NOMO-1 (cell line): ENCODE measurements around the gene GOLGA7B.

Experiments used
- DNase-seq, 2 experiments: peaks; one replicate each; lab custom pipeline; 2025; ENCODE audit not compliant: unreplicated experiment in 2 of 2; lab: John Stamatoyannopoulos, UW

The GOLGA7B gene

GRCh38 chr10:97849687-97850402 lies at the start of gene GOLGA7B:
GOLGA7B (plus strand) TSS chr10:97849843; CDS start chr10:97850304, 461 bp downstream.
- peak; percentile 15 to 45 for DNase-seq

GRCh38 chr10:97800474-97800873 lies 49.2 kb upstream of the GOLGA7B start:
- DNase-seq: no peak

GRCh38 chr10:97801422-97801821 lies 48.2 kb upstream of the GOLGA7B start:
- DNase-seq: no peak

GRCh38 chr10:97805096-97805884 lies 44.4 kb upstream of the GOLGA7B start:
- no peak for DNase-seq

DNA sequence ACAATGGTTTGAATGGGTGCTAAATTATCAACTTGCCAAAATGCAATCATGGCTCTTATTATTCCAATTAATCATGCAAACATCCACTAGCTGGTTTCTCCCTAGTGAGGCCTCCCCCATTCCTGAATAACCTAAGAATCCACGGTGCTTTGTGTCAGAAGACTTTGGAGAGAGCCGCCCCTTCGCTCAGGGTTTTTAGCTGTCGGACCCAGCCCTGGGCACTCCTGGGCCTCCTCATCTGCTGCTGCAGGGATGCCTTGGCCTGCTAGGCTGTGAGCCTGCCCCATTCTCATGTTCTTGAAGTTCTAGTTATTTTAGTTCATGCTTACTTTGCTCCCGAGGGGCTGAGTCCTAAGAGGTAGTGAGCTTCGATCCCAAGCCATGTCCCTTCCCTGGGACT lies 43.7 kb upstream of the GOLGA7B start:
- no peak for DNase-seq

- DNase-seq: peak; percentile 7 to 20
Observed at GRCh38 chr10:97810446-97810845, 39.2 kb upstream of the GOLGA7B start.

DNA sequence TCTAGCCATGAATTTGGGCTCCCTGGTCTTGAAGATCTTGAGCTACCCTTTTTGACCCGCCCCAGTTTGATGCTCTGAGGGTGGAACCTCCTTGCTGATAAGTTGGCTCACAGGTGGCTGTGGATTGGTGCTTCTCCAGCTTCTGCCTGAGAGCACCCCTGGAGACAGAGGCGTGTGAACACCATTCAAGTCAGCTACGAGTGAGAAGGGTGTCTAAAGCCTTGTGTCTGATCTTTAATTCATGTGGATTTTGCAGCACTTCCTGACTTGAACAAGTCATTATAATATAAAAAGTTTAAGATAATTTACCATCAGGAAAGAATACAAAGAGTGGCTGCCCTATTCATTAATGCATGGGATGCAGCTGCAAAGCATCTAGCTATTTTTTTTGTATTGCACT lies 37.7 kb upstream of the GOLGA7B start:
- DNase-seq: no peak

- DNase-seq: no peak
Observed at GRCh38 chr10:97812696-97813095, 36.9 kb upstream of the GOLGA7B start.

- DNase-seq: no peak
Observed at GRCh38 chr10:97813311-97813710, 36.3 kb upstream of the GOLGA7B start.

DNA sequence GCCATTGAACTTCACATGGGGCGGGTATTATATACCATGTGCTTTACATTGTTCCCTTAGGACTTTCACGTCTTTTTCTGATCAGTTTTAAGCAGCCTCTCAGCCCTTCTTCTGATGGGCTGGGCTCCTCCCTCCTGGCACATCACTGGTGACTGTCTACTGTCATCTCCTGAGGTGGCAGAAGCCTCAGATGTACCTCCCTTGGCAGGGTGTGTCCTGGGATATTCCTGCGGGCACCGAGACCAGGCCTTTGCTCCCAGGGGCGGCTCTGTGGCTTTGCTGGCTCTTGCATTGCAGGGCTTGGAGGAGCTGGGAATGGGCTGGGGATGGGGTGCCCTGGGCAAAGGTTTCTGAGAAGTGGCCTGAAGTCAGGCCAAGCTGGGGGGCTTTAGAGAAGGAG lies 34.6 kb upstream of the GOLGA7B start:
- no peak for DNase-seq

- no peak for DNase-seq
Observed at GRCh38 chr10:97816609-97817008, 33.0 kb upstream of the GOLGA7B start.

GRCh38 chr10:97818572-97818971 lies 31.1 kb upstream of the GOLGA7B start:
- no peak for DNase-seq

DNA sequence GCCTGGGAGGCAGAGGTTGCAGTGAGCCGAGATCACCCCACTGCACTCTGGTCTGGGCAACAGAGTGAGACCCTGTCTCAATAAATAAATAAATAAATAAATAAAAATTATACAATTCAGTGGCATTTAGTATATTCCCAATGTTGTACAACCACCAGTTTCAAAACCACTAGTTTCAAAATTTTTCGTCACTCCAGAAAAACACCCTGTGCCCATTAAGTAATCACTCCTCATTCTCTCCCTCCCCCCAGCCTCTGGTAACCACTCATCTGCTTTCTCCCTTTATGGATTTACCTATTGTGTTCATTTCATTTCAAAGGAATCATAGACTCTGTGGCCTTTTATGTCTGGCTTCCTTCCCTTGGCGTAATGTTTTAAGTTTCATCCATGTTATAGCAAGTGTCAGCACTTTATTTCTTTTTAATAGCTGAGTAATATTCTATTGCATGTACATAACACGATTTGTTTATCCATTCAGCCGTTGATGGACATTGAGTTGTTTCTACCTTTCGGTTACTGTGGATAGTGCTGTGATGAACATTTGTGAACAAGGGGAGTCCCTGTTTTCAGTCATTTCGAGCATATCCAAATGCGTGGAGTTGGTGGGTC lies 29.4 kb upstream of the GOLGA7B start:
- no peak for DNase-seq

DNA sequence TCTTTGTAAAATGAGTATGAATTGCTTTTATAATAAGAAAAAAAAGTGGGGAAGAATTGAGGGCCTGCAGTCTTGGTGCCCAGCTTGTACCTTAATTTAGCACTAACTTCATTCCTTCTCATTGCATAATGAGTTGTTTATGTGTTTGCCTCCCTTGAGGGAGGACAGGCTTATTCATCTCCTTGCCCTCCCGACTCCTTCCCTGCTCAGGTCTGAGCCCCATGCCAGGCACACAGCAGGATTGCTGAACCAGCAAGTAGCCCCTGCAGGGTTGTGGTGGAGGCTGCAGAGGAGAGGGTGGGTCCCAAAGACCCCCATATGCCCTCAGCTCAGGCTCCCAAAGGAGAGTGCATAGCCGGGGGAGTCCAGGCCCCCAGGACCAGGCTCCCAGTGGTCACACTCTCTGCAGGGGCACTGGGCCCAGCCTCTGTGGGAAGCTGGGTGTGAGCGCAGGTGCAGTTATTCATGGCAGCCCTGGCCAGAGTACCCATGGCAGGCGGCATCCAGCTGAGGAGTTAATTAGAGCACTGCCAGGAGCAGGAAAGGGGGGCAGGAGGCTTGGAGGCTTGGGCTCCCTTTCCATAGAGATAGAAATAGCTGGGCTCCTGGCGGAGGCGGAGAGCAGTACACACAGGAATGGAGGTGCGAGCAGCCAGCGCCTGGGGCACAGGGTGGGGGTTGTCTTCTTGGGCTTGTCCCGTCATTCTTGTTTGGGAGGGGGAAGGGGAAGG lies 28.2 kb upstream of the GOLGA7B start:
- DNase-seq: no peak

GRCh38 chr10:97822261-97822687 lies 27.4 kb upstream of the GOLGA7B start:
- no peak for DNase-seq

GRCh38 chr10:97823734-97824133 lies 25.9 kb upstream of the GOLGA7B start:
- no peak for DNase-seq

GRCh38 chr10:97825020-97825760 lies 24.5 kb upstream of the GOLGA7B start:
- DNase-seq: no peak

DNA sequence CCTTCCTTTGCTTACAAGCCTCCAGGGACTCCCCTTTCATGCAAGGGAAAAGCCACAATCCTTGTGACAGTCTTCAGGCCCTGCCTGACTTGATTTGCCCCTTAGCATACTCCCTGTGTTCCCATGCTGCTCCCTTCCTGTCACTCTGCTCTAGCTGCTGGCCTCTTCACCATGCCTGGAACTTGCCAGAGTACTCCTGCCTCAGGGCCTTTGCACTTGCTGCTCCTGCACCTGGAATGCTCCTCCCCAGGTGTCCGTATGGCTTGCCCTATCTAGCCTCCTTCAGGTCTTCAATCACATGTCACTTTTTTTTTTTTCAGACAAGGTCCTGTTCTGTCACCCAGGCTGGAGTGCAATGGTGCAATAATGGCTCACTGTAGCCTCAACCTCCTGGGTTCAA lies 22.8 kb upstream of the GOLGA7B start:
- DNase-seq: no peak

GRCh38 chr10:97827702-97828291 lies 21.8 kb upstream of the GOLGA7B start:
- DNase-seq: no peak

DNA sequence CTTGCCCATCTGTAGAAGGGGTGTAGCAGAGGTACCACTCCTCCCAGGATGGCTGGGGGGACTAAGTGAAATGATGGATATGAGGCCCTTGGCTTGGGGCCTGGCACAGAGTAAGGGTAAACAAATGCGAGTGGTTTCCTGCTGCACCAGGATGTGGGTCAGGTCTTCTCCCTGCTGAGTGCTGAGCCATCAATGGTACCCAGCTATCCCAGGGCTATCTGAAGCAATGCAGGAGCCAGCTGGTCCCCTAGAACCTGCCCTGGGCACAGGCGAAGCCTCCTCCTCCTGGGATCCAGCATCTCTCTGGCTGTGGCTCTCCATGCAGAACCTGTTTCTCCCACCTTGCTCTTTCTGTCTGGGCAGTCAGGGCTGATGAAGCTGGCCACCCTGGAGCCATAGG lies 20.9 kb upstream of the GOLGA7B start:
- DNase-seq: no peak
